Measurements from ENCODE around the gene DLEC1.

- TF ChIP-seq CTCF (conservative IDR thresholded peaks at IDR 0.05; ENCODE audit: low read depth, low read length): no peak
- no peak for TF ChIP-seq ELK1 (IDR thresholded peaks at IDR 0.05; ENCODE audit: borderline replicate concordance, low read depth, low read length)
- TF ChIP-seq BHLHE40 (IDR thresholded peaks at IDR 0.05; ENCODE audit: low read depth, low read length): no peak
- no peak for TF ChIP-seq POLR2A (IDR thresholded peaks at IDR 0.05; ENCODE audit: low read depth, low read length)
- no peak for TF ChIP-seq USF2 (IDR thresholded peaks at IDR 0.05; ENCODE audit: low read depth, low read length)
- no peak for TF ChIP-seq SMC3 (IDR thresholded peaks at IDR 0.05; ENCODE audit: low read depth, low read length)
Observed at GRCh38 chr3:38016410-38016809, 22.6 kb upstream of the DLEC1 start.
